ENCODE measurements around the gene TSPAN2. TPM values are rescaled to one million over a fixed set of nuclear protein-coding genes. Genes with fewer than 3 reads are reported as not detected.

The TSPAN2 gene
- total and polyA plus RNA-seq, 2 experiments from 2014 or later = 11.2 to 11.8 TPM

DNA sequence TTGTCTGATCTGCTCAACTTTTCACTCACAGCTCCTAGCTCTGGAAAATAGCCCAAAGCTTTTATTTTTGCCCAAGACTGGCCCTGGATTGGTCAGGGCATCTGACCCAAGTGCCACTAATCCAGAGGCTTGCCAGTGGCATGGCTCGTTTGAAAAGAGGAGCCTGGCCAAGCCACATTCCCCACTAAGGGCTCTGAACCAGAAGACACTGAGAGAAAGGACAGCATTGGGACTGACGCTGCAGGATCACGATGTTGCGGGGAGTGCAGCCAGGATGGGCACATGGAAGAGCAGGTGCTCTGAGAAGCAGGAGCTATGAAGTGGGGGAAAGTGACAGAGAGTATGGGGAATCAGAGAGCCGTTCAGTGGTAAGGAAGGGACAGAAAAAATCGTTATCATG lies 44.9 kb upstream of the TSPAN2 start:
- Mint-ChIP-seq H3K4me1 (no peaks in the 10 kb centered on the region), H3K4me3 (no peak overlapping the region), H3K27me3 (ENCODE audit: insufficient read depth, low read depth, poor library complexity) (peaks cover 7% of the 10 kb centered on the region), H3K9me3 (no peaks in the 10 kb centered on the region), H3K27ac (no peak overlapping the region), H3K36me3 (ENCODE audit: low read depth) (no peaks in the 10 kb centered on the region)
- Histone ChIP-seq H2AFZ (no peak overlapping the region), H3K4me2 (no peak overlapping the region), H3F3A (replicated peaks; ENCODE audit: low read depth) (no peaks in the 10 kb centered on the region), H3K9me2 (ENCODE audit: insufficient read depth) (peaks cover 6% of the 10 kb centered on the region; the same call in 1 of the 2 replicates), H3K27me3 (ENCODE audit: insufficient read depth) (no peaks in the 10 kb centered on the region), H3K4me3 (no peak overlapping the region), H4K20me1 (replicated peaks; ENCODE audit: insufficient read depth) (no peaks in the 10 kb centered on the region), H3K36me3 (ENCODE audit: insufficient read depth) (no peaks in the 10 kb centered on the region), H3K4me1 (ENCODE audit: insufficient read depth) (no peaks in the 10 kb centered on the region), H3K79me2 (replicated peaks; ENCODE audit: insufficient read depth) (no peaks in the 10 kb centered on the region), H3K27ac (ENCODE audit: low read depth) (no peak overlapping the region)
- DNase-seq (ENCODE audit: low spot score) = no peak
- TF ChIP-seq EZH2phosphoT487 (IDR thresholded peaks at IDR 0.05; ENCODE audit: unreplicated experiment) (no peak), STAT1 (IDR thresholded peaks at IDR 0.05; ENCODE audit: unreplicated experiment) (no peak), ZNF331 (CRISPR knock-in tag; IDR thresholded peaks at IDR 0.05; ENCODE audit: low read depth) (no peak), JUNB (IDR thresholded peaks at IDR 0.05; ENCODE audit: unreplicated experiment) (no peak), NANOG (IDR thresholded peaks at IDR 0.05; ENCODE audit: borderline replicate concordance) (no peak), EZH2 (IDR thresholded peaks at IDR 0.05; ENCODE audit: low read depth, unreplicated experiment) (no peak), POLR2AphosphoS5 (IDR thresholded peaks at IDR 0.05; ENCODE audit: low read depth) (no peak), ZNF114 (CRISPR knock-in tag; IDR thresholded peaks at IDR 0.05) (no peak), CREB1 (CRISPR knock-in tag; IDR thresholded peaks at IDR 0.05; ENCODE audit: low read depth) (no peak)
- TF ChIP-seq, protein P1, sequence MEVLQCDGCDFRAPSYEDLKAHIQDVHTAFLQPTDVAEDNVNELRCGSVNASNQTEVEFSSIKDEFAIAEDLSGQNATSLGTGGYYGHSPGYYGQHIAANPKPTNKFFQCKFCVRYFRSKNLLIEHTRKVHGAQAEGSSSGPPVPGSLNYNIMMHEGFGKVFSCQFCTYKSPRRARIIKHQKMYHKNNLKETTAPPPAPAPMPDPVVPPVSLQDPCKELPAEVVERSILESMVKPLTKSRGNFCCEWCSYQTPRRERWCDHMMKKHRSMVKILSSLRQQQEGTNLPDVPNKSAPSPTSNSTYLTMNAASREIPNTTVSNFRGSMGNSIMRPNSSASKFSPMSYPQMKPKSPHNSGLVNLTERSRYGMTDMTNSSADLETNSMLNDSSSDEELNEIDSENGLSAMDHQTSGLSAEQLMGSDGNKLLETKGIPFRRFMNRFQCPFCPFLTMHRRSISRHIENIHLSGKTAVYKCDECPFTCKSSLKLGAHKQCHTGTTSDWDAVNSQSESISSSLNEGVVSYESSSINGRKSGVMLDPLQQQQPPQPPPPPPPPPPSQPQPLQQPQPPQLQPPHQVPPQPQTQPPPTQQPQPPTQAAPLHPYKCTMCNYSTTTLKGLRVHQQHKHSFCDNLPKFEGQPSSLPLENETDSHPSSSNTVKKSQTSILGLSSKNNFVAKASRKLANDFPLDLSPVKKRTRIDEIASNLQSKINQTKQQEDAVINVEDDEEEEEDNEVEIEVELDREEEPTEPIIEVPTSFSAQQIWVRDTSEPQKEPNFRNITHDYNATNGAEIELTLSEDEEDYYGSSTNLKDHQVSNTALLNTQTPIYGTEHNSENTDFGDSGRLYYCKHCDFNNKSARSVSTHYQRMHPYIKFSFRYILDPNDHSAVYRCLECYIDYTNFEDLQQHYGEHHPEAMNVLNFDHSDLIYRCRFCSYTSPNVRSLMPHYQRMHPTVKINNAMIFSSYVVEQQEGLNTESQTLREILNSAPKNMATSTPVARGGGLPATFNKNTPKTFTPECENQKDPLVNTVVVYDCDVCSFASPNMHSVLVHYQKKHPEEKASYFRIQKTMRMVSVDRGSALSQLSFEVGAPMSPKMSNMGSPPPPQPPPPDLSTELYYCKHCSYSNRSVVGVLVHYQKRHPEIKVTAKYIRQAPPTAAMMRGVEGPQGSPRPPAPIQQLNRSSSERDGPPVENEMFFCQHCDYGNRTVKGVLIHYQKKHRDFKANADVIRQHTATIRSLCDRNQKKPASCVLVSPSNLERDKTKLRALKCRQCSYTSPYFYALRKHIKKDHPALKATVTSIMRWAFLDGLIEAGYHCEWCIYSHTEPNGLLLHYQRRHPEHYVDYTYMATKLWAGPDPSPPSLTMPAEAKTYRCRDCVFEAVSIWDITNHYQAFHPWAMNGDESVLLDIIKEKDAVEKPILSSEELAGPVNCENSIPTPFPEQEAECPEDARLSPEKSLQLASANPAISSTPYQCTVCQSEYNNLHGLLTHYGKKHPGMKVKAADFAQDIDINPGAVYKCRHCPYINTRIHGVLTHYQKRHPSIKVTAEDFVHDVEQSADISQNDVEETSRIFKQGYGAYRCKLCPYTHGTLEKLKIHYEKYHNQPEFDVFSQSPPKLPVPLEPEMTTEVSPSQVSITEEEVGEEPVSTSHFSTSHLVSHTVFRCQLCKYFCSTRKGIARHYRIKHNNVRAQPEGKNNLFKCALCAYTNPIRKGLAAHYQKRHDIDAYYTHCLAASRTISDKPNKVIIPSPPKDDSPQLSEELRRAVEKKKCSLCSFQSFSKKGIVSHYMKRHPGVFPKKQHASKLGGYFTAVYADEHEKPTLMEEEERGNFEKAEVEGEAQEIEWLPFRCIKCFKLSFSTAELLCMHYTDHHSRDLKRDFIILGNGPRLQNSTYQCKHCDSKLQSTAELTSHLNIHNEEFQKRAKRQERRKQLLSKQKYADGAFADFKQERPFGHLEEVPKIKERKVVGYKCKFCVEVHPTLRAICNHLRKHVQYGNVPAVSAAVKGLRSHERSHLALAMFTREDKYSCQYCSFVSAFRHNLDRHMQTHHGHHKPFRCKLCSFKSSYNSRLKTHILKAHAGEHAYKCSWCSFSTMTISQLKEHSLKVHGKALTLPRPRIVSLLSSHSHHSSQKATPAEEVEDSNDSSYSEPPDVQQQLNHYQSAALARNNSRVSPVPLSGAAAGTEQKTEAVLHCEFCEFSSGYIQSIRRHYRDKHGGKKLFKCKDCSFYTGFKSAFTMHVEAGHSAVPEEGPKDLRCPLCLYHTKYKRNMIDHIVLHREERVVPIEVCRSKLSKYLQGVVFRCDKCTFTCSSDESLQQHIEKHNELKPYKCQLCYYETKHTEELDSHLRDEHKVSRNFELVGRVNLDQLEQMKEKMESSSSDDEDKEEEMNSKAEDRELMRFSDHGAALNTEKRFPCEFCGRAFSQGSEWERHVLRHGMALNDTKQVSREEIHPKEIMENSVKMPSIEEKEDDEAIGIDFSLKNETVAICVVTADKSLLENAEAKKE (CRISPR knock-in tag; IDR thresholded peaks at IDR 0.05) = no peak
- TF ChIP-seq, protein P2, sequence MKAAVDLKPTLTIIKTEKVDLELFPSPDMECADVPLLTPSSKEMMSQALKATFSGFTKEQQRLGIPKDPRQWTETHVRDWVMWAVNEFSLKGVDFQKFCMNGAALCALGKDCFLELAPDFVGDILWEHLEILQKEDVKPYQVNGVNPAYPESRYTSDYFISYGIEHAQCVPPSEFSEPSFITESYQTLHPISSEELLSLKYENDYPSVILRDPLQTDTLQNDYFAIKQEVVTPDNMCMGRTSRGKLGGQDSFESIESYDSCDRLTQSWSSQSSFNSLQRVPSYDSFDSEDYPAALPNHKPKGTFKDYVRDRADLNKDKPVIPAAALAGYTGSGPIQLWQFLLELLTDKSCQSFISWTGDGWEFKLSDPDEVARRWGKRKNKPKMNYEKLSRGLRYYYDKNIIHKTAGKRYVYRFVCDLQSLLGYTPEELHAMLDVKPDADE (IDR thresholded peaks at IDR 0.05) = no peak
- TF ChIP-seq, protein P3, sequence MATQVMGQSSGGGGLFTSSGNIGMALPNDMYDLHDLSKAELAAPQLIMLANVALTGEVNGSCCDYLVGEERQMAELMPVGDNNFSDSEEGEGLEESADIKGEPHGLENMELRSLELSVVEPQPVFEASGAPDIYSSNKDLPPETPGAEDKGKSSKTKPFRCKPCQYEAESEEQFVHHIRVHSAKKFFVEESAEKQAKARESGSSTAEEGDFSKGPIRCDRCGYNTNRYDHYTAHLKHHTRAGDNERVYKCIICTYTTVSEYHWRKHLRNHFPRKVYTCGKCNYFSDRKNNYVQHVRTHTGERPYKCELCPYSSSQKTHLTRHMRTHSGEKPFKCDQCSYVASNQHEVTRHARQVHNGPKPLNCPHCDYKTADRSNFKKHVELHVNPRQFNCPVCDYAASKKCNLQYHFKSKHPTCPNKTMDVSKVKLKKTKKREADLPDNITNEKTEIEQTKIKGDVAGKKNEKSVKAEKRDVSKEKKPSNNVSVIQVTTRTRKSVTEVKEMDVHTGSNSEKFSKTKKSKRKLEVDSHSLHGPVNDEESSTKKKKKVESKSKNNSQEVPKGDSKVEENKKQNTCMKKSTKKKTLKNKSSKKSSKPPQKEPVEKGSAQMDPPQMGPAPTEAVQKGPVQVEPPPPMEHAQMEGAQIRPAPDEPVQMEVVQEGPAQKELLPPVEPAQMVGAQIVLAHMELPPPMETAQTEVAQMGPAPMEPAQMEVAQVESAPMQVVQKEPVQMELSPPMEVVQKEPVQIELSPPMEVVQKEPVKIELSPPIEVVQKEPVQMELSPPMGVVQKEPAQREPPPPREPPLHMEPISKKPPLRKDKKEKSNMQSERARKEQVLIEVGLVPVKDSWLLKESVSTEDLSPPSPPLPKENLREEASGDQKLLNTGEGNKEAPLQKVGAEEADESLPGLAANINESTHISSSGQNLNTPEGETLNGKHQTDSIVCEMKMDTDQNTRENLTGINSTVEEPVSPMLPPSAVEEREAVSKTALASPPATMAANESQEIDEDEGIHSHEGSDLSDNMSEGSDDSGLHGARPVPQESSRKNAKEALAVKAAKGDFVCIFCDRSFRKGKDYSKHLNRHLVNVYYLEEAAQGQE (IDR thresholded peaks at IDR 0.05; ENCODE audit: unreplicated experiment) = no peak
- TF ChIP-seq, protein P4, sequence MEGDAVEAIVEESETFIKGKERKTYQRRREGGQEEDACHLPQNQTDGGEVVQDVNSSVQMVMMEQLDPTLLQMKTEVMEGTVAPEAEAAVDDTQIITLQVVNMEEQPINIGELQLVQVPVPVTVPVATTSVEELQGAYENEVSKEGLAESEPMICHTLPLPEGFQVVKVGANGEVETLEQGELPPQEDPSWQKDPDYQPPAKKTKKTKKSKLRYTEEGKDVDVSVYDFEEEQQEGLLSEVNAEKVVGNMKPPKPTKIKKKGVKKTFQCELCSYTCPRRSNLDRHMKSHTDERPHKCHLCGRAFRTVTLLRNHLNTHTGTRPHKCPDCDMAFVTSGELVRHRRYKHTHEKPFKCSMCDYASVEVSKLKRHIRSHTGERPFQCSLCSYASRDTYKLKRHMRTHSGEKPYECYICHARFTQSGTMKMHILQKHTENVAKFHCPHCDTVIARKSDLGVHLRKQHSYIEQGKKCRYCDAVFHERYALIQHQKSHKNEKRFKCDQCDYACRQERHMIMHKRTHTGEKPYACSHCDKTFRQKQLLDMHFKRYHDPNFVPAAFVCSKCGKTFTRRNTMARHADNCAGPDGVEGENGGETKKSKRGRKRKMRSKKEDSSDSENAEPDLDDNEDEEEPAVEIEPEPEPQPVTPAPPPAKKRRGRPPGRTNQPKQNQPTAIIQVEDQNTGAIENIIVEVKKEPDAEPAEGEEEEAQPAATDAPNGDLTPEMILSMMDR (conservative IDR thresholded peaks at IDR 0.05; ENCODE audit: low read depth in 2 of 2) = no peak
- no peak for ATAC-seq

Data from GM23338 (cell line).